ENCODE results near the gene CDPF1.

Gene CDPF1, protein sequence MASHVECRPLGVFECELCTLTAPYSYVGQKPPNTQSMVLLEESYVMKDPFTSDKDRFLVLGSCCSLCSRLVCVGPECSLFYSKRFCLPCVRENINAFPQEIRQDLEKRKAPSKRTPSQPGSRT

DNA sequence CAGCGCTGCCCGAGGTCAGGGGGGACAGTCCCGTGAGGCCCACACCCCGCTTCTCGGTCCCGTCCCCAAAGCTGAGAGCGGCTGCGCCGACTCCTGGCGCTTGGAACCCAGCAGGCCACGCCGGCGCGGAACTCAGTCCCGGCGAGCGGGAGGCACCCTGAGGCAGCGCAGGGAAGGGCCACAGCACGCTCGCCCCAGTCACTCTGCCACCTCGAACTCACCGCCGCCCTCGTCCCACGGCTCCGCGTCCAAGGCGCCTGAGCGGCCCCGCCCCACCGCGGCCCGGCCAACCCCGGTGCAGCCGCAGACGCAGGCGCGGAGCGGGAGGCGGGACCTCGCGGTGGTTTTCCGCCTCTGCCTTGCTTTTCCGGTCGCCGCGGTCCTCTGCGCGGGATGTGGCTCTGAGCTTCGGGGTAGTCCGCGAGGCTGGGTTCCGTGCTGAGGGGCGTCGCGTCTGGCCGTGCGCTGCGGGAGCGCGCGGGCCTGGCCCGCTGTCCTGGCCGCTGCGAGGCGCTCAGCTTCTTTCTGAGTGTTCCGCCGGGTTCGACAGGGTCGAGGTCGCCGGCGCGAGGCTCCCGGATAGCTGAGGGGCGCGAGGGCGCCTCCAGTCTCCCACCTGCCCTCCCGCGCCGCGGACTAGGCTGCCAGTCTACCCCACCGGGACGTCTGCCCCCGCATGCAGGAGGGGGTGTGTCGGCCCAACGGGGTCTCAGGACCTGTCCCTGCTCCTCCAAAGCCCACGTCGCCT is at the start of gene CDPF1:
TSS of gene CDPF1 (minus strand) at position 259 of the 748 bp plus-strand sequence. CDS start 2,009 bp downstream, outside the sequence.
- Mint-ChIP-seq H3K9me3 (no peaks in the 10 kb centered on the region), H3K4me3 (peak within 1 kb of the TSS; percentile 79), H3K4me1 (peaks cover 37% of the 10 kb centered on the region), H3K36me3 (ENCODE audit: low read depth) (peaks cover 4% of the 10 kb centered on the region), H3K27ac (peak within 1 kb of the TSS; percentile 81), H3K27me3 (no peaks in the 10 kb centered on the region)
- DNase-seq = peak; percentile 93
- peak; percentile 93 for ATAC-seq

DNA sequence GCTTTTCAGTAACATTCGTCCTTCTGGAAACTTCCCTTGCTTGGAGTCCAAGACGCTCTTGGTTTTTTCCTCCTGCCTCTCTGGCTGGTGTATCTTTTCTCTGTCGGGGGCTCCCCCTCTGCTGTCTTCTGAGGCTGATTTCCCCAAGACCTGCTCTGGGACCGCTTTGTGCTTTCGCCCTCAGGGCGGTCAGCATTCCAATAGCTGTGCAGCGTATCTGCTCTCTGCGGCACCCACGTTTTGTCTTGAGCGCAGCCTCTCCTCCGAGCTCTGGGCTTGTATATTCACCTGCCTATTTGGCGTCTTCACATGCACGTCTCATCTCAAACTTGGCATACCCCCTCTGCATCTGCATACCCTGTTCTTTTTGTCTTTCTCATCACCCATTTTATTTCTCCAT is 49.0 kb upstream of the CDPF1 start:
- H3K27ac Mint-ChIP-seq = no peak overlapping the region
- ATAC-seq (no peak), DNase-seq (no peak)
- H3K27me3 Mint-ChIP-seq = peaks cover 3% of the 10 kb centered on the region
- peak overlapping the region; percentile 88 for H3K4me3 Mint-ChIP-seq
- H3K4me1 Mint-ChIP-seq = peaks cover 29% of the 10 kb centered on the region
- H3K9me3 Mint-ChIP-seq = no peaks in the 10 kb centered on the region
- peaks cover 33% of the 10 kb centered on the region for H3K36me3 Mint-ChIP-seq (ENCODE audit: low read depth)

DNA sequence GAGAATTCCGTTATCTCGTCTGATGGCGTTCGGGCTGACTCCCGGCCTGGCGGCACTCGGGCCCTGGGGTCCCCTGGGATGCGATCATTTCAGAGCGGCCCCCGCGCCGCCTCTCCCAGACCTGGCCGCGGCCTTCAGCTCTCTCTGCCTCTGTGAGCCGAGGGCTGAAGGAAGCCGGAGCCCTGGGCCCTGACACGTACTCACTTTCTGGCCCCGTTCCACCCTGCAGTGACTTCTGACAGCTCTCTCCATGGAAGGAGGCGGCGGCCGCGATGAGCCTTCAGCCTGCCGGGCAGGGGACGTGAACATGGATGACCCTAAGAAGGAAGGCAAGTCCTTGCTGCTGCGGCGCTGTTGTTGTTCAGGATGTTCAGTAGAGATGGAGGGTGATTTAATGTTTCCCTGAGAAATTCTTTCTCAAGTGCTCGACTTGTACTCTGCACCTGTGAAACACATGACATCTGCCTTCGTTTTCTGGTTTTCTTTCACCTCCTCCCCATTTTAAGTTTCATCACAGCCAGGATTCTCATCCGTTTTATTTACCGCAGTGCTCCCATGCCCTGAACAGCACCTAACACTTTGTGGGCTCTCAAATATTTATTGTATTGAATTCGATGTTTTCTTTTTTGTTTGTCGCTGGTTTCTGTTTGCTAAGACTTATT is 47.2 kb upstream of the CDPF1 start:
- ATAC-seq (peak; percentile 11), DNase-seq (peak; percentile 34)
- Mint-ChIP-seq H3K4me3 (peak overlapping the region; percentile 88), H3K4me1 (peaks cover 38% of the 10 kb centered on the region), H3K27ac (peak overlapping the region; percentile 28), H3K27me3 (peaks cover 3% of the 10 kb centered on the region), H3K9me3 (no peaks in the 10 kb centered on the region), H3K36me3 (ENCODE audit: low read depth) (peaks cover 32% of the 10 kb centered on the region)

DNA sequence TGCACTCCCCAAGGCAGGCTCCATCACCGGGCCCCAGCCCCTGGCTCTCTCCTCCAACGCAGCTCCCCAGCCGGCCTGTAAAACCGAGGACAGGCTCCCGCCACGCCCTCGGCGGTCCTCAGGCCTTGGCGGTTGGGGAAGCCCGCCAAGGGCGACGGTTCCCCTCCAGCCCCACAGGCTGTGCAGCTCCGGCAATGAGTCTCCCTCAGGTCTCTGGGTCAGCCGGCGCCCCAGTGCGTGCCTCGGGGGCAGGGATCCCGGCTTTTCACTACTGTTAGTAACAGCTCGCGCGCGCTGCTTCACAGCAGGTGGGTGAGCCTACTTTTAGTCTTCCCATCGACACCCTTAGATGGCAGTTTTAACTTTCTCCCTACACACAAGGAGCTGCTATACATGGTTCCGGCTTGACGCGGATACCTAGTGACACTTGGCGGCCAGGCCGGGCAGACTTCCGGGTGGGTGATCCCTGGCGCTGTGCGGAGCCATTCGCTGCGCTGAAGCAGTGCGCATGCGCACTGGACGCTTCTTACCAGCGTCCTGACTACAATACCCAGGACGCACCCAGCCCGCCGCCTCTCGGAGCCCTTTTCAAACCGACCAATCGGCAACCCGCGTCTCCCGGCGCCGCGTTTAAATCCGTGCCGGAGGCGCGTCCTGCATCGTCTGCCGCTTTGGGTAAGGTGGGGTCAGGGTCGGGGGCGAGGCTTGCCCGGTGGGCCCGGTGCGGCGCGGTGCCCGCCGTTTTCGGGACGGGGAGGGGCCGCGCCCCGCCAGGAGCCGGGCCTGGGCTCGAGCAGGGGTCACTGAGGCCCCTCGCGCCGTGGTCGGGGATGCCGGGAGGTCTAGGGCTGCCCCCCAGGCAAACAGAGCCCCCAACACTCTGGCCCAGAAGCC is 46.4 kb upstream of the CDPF1 start, which contains the start of gene GTSE1:
TSS of gene GTSE1 (plus strand) at position 614 of the 894 bp plus-strand sequence. CDS start 531 bp downstream, outside the sequence.
- peak; percentile 96 for DNase-seq
- H3K4me1 Mint-ChIP-seq = peaks cover 38% of the 10 kb centered on the region
- H3K36me3 Mint-ChIP-seq (ENCODE audit: low read depth) = peaks cover 34% of the 10 kb centered on the region
- H3K27ac Mint-ChIP-seq = peak within 1 kb of the TSS; percentile 94
- peaks cover 3% of the 10 kb centered on the region for H3K27me3 Mint-ChIP-seq
- peak within 1 kb of the TSS; percentile 88 for H3K4me3 Mint-ChIP-seq
- peak; percentile 98 for ATAC-seq
- H3K9me3 Mint-ChIP-seq = no peaks in the 10 kb centered on the region

DNA sequence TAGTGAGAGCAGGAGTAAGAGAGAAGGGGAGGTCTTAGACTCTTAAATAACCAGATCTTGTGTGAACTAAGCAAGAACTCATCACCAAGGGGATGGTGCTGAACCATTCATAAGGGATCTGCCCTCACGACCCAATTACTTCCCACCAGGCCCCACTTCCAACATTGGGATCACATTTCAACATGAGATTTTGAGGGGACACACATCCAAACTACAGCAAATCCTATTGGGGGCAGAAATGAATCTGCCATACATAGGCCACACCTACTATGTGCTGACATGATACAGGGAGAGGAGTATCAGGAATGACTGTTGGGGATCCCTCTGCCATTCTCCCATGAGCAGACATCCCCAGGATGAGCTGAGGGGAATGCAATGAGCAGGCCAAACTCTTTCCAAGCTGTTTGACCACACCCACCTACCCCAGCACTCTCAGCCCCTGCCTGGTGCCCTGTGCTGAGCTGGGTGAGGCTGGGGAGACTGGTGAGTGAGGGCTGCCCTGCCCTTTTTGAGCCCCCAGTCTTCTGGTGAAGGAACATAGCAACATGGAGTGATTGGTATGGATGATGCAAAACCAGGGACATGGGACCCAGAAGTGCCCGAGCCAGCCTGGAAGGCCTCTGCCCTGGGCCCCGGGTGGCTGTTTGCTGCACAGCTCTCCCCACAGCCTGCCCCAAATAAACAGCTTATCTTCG is 45.3 kb upstream of the CDPF1 start:
- no peak for ATAC-seq
- peaks cover 3% of the 10 kb centered on the region for H3K27me3 Mint-ChIP-seq

DNA sequence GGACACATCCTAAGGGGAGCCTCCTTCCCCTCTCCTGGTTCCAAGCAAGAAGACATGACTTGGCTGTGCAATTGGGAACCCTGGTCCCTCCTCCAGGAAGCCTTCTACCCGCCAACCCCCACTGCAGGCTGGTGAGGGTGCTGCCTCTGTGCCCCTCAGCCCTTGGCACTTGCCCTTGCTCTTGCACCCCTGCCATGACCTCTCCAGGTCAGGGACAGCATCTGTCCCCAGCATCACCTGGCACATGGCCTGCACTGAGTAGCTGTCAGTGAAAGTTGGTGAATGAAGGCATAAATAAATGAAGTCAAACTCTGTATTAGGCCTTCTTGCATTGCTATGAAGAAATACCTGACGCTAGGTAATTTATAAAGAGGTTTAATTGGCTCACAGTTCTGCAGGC is 44.7 kb upstream of the CDPF1 start:
- peaks cover 3% of the 10 kb centered on the region for H3K27me3 Mint-ChIP-seq
- peaks cover 38% of the 10 kb centered on the region for H3K4me1 Mint-ChIP-seq
- no peak for ATAC-seq
- peak overlapping the region; percentile 88 for H3K4me3 Mint-ChIP-seq
- H3K36me3 Mint-ChIP-seq (ENCODE audit: low read depth) = peaks cover 24% of the 10 kb centered on the region
- no peaks in the 10 kb centered on the region for H3K9me3 Mint-ChIP-seq
- H3K27ac Mint-ChIP-seq = no peak overlapping the region
- no peak for DNase-seq

More for the DNA sequence above, 45.3 kb upstream of the CDPF1 start:
- Mint-ChIP-seq H3K36me3 (ENCODE audit: low read depth) (peaks cover 26% of the 10 kb centered on the region), H3K9me3 (no peaks in the 10 kb centered on the region), H3K27ac (peak overlapping the region; percentile 94), H3K4me3 (peak overlapping the region; percentile 88), H3K4me1 (peaks cover 38% of the 10 kb centered on the region)
- no peak for DNase-seq

DNA sequence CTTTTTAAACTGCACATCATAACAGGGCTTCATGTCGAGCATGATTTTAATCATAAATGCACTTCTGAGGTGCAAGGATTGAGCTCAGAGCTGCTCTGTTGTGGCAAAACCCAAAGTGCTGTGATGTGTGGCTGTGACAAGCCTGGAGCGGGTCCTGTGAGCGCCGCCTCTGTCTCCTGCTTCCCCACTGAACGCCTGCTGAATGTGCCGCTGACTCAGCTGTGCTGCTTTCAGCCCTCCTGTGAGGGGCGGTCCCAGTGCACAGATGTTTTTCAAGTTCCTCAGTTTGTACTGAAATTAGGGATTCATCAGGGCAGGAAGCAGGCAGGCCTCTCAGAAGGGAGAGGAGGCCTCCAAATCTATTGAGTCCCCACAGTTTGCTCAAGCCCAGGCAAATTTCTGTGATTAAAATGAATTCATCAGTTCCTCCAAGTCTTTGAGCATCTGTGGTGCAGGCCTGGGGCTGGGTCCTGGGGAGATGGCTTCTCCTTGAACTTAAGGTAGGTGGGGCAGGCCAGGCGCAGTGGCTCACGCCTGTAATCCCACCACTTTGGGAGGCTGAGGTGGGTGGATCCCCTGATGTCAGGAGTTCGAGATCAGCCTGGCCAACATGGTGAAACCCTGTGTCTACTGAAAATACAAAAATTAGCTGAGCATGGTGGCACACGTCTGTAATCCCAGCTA is 43.6 kb upstream of the CDPF1 start:
- H3K36me3 Mint-ChIP-seq (ENCODE audit: low read depth) = peaks cover 15% of the 10 kb centered on the region
- ATAC-seq = no peak
- H3K27me3 Mint-ChIP-seq = peaks cover 3% of the 10 kb centered on the region
- H3K27ac Mint-ChIP-seq = no peak overlapping the region
- no peak overlapping the region for H3K4me3 Mint-ChIP-seq
- no peaks in the 10 kb centered on the region for H3K9me3 Mint-ChIP-seq
- peak; percentile 29 for DNase-seq
- peaks cover 34% of the 10 kb centered on the region for H3K4me1 Mint-ChIP-seq

DNA sequence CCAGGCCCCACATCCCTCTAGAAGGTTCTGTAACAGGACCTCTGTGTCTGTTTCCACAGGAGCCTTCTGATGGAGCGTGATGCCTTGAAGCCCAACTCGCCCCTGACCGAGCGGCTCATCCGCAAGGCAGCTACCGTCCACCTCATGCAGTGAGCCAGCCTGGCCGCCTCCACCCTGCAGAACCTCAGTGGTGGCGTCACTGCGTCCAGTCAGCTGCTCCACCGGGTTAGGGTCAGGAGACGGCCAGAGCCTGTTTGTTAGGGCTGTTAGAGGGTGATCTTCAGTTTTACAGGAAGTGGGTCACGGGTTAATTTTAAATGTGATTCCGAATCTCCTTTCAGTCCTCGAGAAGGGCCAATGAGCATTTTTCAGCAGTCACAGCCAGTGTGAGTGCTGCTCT is 42.6 kb upstream of the CDPF1 start:
- Mint-ChIP-seq H3K27ac (no peak overlapping the region), H3K36me3 (ENCODE audit: low read depth) (peaks cover 10% of the 10 kb centered on the region), H3K9me3 (no peaks in the 10 kb centered on the region), H3K27me3 (no peaks in the 10 kb centered on the region), H3K4me3 (no peak overlapping the region), H3K4me1 (peaks cover 33% of the 10 kb centered on the region)
- ATAC-seq (no peak), DNase-seq (no peak)

DNA sequence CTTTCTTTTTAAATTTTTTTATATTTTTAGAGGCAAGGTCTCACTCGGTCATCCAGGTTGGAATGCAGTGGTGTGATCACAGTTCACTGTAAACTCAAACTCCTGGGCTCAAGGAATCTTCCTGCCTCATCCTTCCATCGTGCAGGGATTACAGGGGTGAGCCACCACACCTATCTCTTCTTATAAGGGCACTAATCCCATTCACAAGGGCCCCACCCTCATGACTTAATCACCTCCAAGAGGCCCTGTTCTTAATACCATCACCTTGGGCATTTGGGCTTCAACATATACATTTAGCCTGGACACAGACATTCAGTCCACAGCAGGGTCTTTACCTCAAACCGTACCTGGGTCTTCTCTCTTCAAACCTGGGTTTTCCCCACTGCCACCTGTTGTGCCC is 42.1 kb upstream of the CDPF1 start:
- no peak for ATAC-seq
- Mint-ChIP-seq H3K4me1 (peaks cover 33% of the 10 kb centered on the region), H3K36me3 (ENCODE audit: low read depth) (peaks cover 6% of the 10 kb centered on the region), H3K27ac (no peak overlapping the region), H3K9me3 (no peaks in the 10 kb centered on the region), H3K27me3 (no peaks in the 10 kb centered on the region), H3K4me3 (no peak overlapping the region)
- no peak for DNase-seq

DNA sequence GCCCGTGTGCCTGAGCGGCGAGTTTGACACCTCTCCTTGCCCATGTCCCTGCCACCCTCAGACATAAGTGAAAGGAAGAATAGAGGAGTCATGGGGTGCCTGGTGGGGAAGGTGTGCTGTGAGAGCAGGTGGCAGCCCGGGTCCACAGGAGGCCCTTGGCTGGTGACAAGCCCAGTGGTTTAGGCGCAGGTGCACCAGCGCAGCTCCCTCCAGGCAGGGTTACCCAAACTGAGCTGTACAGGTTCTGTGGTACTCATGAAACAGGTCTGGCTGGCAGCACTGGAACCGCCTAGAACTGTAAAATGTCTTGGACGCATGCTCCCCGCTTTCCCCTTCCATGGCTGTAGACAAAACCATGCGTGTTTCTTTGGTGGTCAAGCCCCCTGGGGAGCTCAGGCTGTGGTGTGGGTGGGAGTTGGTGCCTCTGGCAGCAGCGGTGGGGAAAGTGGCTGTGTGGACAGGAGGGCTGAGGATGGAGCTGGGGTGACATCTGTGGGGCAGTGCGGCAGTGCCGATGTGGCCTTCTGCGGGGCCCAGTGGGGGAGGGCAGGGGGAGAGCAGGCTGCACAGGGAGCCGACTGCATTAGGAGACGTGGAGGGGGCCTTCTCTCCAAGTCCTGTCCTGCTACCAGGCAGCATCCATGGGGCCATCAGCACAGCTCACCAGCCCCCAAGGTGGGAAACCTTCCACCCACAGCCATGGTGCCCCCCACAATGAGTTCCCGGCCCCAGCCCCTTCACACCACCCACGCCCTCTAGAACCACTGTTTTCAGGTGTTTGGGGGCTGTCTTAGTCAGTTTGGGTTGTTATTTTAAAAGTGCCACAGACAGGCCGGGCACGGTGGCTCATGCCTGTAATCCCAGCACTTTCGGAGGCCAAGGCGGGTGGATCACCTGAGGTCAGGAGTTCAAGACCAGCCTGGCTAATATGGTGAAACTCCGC is 41.0 kb upstream of the CDPF1 start:
- Mint-ChIP-seq H3K36me3 (ENCODE audit: low read depth) (peaks cover 5% of the 10 kb centered on the region), H3K27me3 (no peaks in the 10 kb centered on the region), H3K27ac (no peak overlapping the region), H3K4me3 (no peak overlapping the region), H3K9me3 (no peaks in the 10 kb centered on the region), H3K4me1 (peaks cover 27% of the 10 kb centered on the region)
- DNase-seq (no peak), ATAC-seq (no peak)

DNA sequence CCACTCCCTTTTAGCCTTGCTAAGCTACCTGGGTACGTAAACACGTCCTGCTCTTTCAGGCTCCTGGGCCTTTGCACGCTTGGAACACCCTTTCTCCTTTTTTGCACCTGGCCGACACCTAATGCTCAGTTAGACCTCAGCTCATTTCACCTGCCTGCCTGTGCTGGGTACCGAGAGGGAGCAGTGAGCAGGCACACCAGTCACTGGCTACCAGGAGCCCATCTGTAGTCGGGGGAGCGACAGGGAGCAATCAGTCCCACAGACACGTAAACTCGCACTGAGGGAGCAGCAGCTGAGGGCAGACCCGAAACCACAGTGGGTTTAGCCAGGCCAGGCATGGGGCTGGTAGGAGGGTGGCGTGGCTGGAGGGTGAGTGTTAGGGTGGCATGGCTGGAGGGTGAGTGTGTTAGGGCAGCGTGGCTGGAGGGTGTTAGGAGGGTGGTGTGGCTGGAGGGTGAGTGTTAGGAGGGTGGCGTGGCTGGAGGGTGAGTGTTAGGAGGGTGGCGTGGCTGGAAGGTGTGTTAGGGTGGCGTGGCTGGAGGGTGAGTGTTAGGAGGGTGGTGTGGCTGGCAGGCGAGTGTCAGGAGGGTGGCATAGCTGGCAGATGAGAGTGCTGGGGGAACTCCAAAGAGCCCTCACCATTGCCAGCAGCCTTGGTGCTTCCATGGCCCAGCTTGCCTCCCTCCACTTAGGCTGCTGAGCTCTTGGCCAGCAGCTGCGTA is 40.2 kb upstream of the CDPF1 start:
- ATAC-seq = no peak
- no peaks in the 10 kb centered on the region for H3K27me3 Mint-ChIP-seq
- DNase-seq = no peak
- H3K36me3 Mint-ChIP-seq (ENCODE audit: low read depth) = peaks cover 6% of the 10 kb centered on the region
- H3K4me3 Mint-ChIP-seq = no peak overlapping the region
- no peaks in the 10 kb centered on the region for H3K9me3 Mint-ChIP-seq
- no peak overlapping the region for H3K27ac Mint-ChIP-seq
- peaks cover 24% of the 10 kb centered on the region for H3K4me1 Mint-ChIP-seq

DNA sequence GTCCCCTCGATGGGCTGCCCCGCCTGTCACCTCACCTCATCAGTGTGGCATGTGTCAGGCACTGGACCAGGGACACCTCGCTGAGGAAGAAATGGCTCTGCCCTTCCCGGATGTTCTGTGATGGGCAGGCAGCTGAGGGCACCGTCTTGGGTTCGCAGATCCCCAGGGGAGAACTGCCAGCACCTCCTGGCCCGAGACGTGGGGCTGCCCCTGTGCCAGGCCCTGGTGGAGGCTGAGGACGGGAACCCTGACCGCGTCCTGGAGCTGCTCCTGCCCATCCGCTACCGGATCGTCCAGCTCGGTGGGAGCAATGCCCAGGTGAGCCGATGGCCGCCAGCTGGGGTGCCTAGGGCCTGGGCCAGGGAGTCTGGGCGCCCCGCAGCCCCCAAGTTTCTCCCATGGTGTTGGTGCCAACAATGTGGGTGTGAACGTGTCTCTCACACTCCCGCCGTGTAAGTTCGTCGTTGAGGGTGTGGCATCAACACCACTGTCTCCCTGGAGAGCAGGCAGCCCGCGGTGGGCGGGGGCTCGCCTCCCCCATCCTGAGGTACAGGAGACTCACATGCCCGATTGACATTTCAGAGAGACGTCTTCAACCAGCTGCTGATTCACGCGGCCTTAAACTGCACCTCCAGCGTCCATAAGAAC is 39.3 kb upstream of the CDPF1 start:
- ATAC-seq (no peak), DNase-seq (no peak)
- H3K27ac Mint-ChIP-seq = no peak overlapping the region
- H3K9me3 Mint-ChIP-seq = no peaks in the 10 kb centered on the region
- peaks cover 18% of the 10 kb centered on the region for H3K4me1 Mint-ChIP-seq
- no peaks in the 10 kb centered on the region for H3K27me3 Mint-ChIP-seq
- H3K4me3 Mint-ChIP-seq = no peak overlapping the region
- H3K36me3 Mint-ChIP-seq (ENCODE audit: low read depth) = peaks cover 9% of the 10 kb centered on the region

All from activated naive CD8-positive, alpha-beta T cell treated with anti-CD3 and anti-CD28 coated beads, Interleukin-2, amount 50 U/mL, for 24 hours (primary cell).